CD4-positive, alpha-beta T cell treated with Interleukin-17A for 1 hour (primary cell): Measurements from ENCODE around the gene CDH3.

Source experiments
- DNase-seq: peaks from one replicate; pipeline ENCODE4 v3.0.0-alpha.2; 2020

The CDH3 gene

GRCh38 chr16:68644715-68645493 is at the start of gene CDH3:
Gene CDH3, plus strand, starts transcription at chr16:68645310. Its CDS starts 70 bp downstream, at chr16:68645380.
- DNase-seq = peak; percentile 27

GRCh38 chr16:68596266-68596665 is 48.8 kb upstream of the CDH3 start:
- no peak for DNase-seq

GRCh38 chr16:68599586-68599985 is 45.5 kb upstream of the CDH3 start:
- no peak for DNase-seq

- DNase-seq = no peak
These were observed 39.4 kb upstream of the CDH3 start for GRCh38 chr16:68605746-68606145.

- no peak for DNase-seq
These were observed 37.7 kb upstream of the CDH3 start for GRCh38 chr16:68607443-68607842.

- no peak for DNase-seq
These were observed 36.8 kb upstream of the CDH3 start for GRCh38 chr16:68608330-68608729.

- DNase-seq = no peak
These were observed 32.1 kb upstream of the CDH3 start for GRCh38 chr16:68612996-68613395.

- no peak for DNase-seq
These were observed 27.4 kb upstream of the CDH3 start for GRCh38 chr16:68617734-68618133.

- DNase-seq = no peak
These were observed 18.6 kb upstream of the CDH3 start for GRCh38 chr16:68626557-68626956.

- no peak for DNase-seq
These were observed 17.1 kb upstream of the CDH3 start for GRCh38 chr16:68627951-68628425.

- DNase-seq = no peak
These were observed 15.7 kb upstream of the CDH3 start for GRCh38 chr16:68629351-68629910.

GRCh38 chr16:68636064-68636560 is 9.0 kb upstream of the CDH3 start:
- no peak for DNase-seq

- DNase-seq = no peak
These were observed 8.3 kb upstream of the CDH3 start for GRCh38 chr16:68636818-68637217.

GRCh38 chr16:68640972-68641371 is 4.1 kb upstream of the CDH3 start:
- no peak for DNase-seq

- no peak for DNase-seq
These were observed 3.1 kb upstream of the CDH3 start for GRCh38 chr16:68642047-68642435.

- DNase-seq = no peak
These were observed 2.5 kb upstream of the CDH3 start for GRCh38 chr16:68642436-68643101.

- no peak for DNase-seq
These were observed 1.9 kb upstream of the CDH3 start for GRCh38 chr16:68643227-68643626.

- no peak for DNase-seq
These were observed 1.3 kb upstream of the CDH3 start for GRCh38 chr16:68643847-68644246.

- DNase-seq = no peak
These were observed 814 bp upstream of the CDH3 start for GRCh38 chr16:68644296-68644695.

- no peak for DNase-seq
These were observed 631 bp downstream of the CDH3 start for GRCh38 chr16:68645494-68646388.

GRCh38 chr16:68646953-68647659 is 2.0 kb downstream of the CDH3 start:
- no peak for DNase-seq

GRCh38 chr16:68651136-68651535 is 6.0 kb downstream of the CDH3 start:
- DNase-seq = no peak
